ENCODE results near the gene LRRIQ4.

LRRIQ4 gene

GRCh38 chr3:169812332-169813235 is at the start of gene LRRIQ4, which contains the start of gene LRRC34:
LRRIQ4 (plus strand) TSS chr3:169812870; CDS start chr3:169821922, 9,052 bp downstream.
LRRC34 (minus strand) TSS chr3:169812904; CDS start chr3:169812548, 356 bp downstream.
- no peak for TF ChIP-seq CTCF (IDR thresholded peaks at IDR 0.05)

- TF ChIP-seq CTCF (IDR thresholded peaks at IDR 0.05), result no peak
These were observed 48.3 kb upstream of the LRRIQ4 start for GRCh38 chr3:169764312-169764881.

- no peak for TF ChIP-seq CTCF (IDR thresholded peaks at IDR 0.05)
These were observed 47.6 kb upstream of the LRRIQ4 start, which contains the start of gene TERC for GRCh38 chr3:169764882-169765612. TERC (minus strand) TSS chr3:169765060.

GRCh38 chr3:169769287-169770181 is 43.1 kb upstream of the LRRIQ4 start, which contains the start of gene ACTRT3:
ACTRT3 (minus strand) TSS chr3:169769561; CDS start chr3:169769520, 41 bp downstream.
- no peak for TF ChIP-seq CTCF (IDR thresholded peaks at IDR 0.05)

GRCh38 chr3:169771497-169772304 is 41.0 kb upstream of the LRRIQ4 start:
- no peak for TF ChIP-seq CTCF (IDR thresholded peaks at IDR 0.05)

- TF ChIP-seq CTCF (IDR thresholded peaks at IDR 0.05), result no peak
These were observed 40.3 kb upstream of the LRRIQ4 start for GRCh38 chr3:169772305-169772896.
